ENCODE measurements around the gene FBXO42. TPM values are rescaled to one million over a fixed set of nuclear protein-coding genes. Genes with fewer than 3 reads are reported as not detected.

Gene FBXO42
- total and polyA plus RNA-seq, 2 of the 8 experiments (the other 6 are each of a cell fraction or from before 2014, with no cell fraction given), result 15.1 to 17.0 TPM

GRCh38 chr1:16251381-16251780 lies 100.9 kb downstream of the FBXO42 start:
- Histone ChIP-seq H4K91ac (replicated peaks; ENCODE audit: insufficient read length, low read length) (no peak overlapping the region), H3K9ac (replicated peaks in 1 of 4; ENCODE audit: extremely low read depth in 1 of 4, low read depth in 3 of 4, low read length in 3 of 4) (no peak overlapping the region), H2AFZ (ENCODE audit: low read length) (no peak overlapping the region), H2BK120ac (replicated peaks; ENCODE audit: low read depth, low read length) (no peak overlapping the region), H3K9me3 (ENCODE audit: insufficient read depth in 2 of 2, low read depth in 1 of 2, low read length in 1 of 2) (no peaks in the 10 kb centered on the region), H3K4me1 (replicated peaks in 1 of 4; ENCODE audit: control insufficient read depth in 3 of 4, insufficient read depth in 4 of 4, low read length in 3 of 4) (no peaks in the 10 kb centered on the region), H3K4ac (replicated peaks; ENCODE audit: insufficient read length, low read depth, low read length) (no peak overlapping the region), H3K56ac (replicated peaks; ENCODE audit: insufficient read length, low read depth, low read length) (no peak overlapping the region), H4K8ac (ENCODE audit: extremely low read depth, insufficient read depth, low read length) (no peak overlapping the region; the same call in 1 of the 2 replicates), H3K4me3 (ENCODE audit: extremely low read depth in 1 of 4, insufficient read depth in 2 of 4, low read depth in 3 of 4, low read length in 4 of 4) (no peak overlapping the region), H3K18ac (ENCODE audit: extremely low read depth, low read length) (no peak overlapping the region), H3K79me2 (ENCODE audit: control insufficient read depth in 1 of 2, insufficient read depth in 2 of 2, low read length in 2 of 2) (no peaks in the 10 kb centered on the region), H3K23me2 (ENCODE audit: low read depth, low read length) (no peaks in the 10 kb centered on the region), H3K27me3 (replicated peaks in 1 of 4; ENCODE audit: control insufficient read depth in 3 of 4, extremely low read depth in 1 of 4, insufficient read depth in 3 of 4, low read length in 3 of 4) (no peaks in the 10 kb centered on the region), H2AK5ac (ENCODE audit: low read depth, low read length) (no peak overlapping the region), H2BK12ac (ENCODE audit: low read depth, low read length) (no peak overlapping the region), H3K14ac (ENCODE audit: insufficient read length) (no peak overlapping the region), H3K23ac (ENCODE audit: insufficient read length) (no peak overlapping the region), H4K5ac (ENCODE audit: insufficient read length, low read depth, low read length) (no peak overlapping the region), H3K27ac (ENCODE audit: low read depth, low read length) (no peak overlapping the region), H3K79me1 (ENCODE audit: low read depth, low read length) (no peaks in the 10 kb centered on the region), H2BK15ac (ENCODE audit: low read length) (no peak overlapping the region), H4K20me1 (replicated peaks in 1 of 2; ENCODE audit: control insufficient read depth in 1 of 2, insufficient read depth in 2 of 2, low read length in 2 of 2) (peaks cover 0 to 3% of the 10 kb centered on the region in 2 experiments), H2BK20ac (ENCODE audit: low read length) (no peak overlapping the region), H2BK5ac (ENCODE audit: low read depth, low read length) (no peak overlapping the region), H3K4me2 (ENCODE audit: insufficient read depth in 1 of 2, low read depth in 2 of 2, low read length in 2 of 2) (no peak overlapping the region), H3K36me3 (ENCODE audit: control insufficient read depth in 2 of 4, insufficient read depth in 4 of 4, low read length in 3 of 4) (peaks cover 2 to 22% (median 16%) of the 10 kb centered on the region in 4 experiments; a peak in 6 of 8 replicates)
- DNase-seq (ENCODE audit: low read depth in 1 of 2, low spot score in 2 of 2) (no peak), FAIRE-seq (no peak)
- TF ChIP-seq HDAC2 (IDR thresholded peaks at IDR 0.05; ENCODE audit: borderline replicate concordance in 1 of 2, low read depth in 2 of 2, low read length in 2 of 2) (no peak), TCF12 (IDR thresholded peaks at IDR 0.05; ENCODE audit: low read depth, low read length) (no peak), TEAD4 (IDR thresholded peaks at IDR 0.05; ENCODE audit: low read depth, low read length) (no peak)
- ChIA-PET POLR2A (ENCODE audit: partially characterized antibody) (no interaction called here), CTCF (ENCODE audit: partially characterized antibody) (interaction anchor here (1.0 to 1.1 kb wide), 2 partner anchors 30 to 112 kb away, joined by 3 read pairs; no protein-coding TSS in a partner anchor)
- 96% methylated on average over 8 of the region's 10 CpGs; no CpG with 5 or more reads in 1 of the 2 experiments for WGBS, 2 experiments (ENCODE audit: extremely low coverage in 1 of 2, insufficient coverage in 1 of 2, insufficient read length in 1 of 2, insufficient replicate concordance in 2 of 2, low coverage in 1 of 2, low lambda C conversion rate in 2 of 2, missing lambda C conversion rate in 1 of 2)
